HG02870 (cell line): ENCODE measurements around the gene RND1.

Experiments used
- ATAC-seq: cut with Tn5 transposase; IDR thresholded peaks from one replicate; pipeline ENCODE4 v1.9.1; 2021; ENCODE audit warnings: mild to moderate bottlenecking, moderate library complexity; ENCODE audit not compliant: unreplicated experiment

The RND1 gene

DNA sequence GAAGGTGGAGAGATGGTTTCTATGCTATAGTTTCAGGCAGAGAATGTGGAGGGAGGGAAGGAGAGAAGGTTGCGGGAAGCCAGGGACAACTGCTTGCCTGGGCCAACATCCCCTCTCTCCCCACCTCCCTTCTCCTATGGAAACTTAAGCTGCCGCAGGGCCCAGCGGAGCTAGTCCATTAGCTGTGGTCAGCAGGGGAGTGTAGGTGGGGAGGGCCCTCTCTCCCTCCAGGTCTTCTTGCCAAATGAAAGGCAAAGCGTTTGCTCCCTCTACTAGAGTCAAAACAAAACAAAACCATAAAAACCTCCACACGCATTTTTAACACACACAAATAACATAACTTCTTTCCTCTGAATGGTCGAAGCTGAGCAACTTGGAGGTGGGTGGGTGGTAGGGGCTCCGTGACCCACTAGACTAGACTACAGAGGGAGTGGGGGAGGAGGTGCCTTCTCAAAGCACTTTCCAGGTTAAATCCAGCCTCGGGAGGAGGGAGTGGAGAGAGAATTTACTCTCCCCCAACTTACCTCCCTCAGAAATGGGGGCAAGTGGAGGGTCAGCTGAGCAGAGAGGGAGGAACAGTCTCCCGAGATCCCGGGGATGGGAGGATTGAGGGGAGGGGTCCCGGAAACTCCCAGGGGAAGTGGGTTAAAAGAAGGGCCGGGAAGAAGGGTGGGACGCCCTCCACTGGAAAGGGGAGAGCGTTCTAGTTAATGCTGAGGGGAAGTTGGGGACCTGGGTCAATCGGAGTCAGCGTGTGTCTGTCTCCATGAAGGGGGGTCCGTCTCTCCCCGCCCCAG, 52.0 kb downstream of the RND1 start:
- no peak for ATAC-seq

DNA sequence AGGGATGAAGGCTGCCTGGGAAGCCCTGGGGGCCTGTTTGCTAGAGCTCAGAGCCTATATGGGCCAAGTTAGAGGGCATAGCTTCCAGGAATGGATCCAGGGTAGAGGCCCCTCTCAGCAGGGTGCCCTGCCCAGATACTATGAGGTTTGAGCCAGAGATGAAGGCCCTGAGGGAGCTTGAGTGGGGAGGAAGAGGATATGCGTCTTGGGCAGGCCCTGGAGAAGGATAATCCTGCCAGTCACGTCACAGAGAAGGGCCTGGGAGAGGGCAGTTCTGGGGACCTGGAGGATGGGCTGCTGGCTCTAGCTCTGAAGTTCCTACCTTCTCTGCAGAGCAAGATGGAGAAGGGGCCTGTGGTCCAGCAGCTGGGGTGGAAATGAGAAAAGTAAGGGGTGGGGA, 53.3 kb downstream of the RND1 start:
- ATAC-seq = no peak

GRCh38 chr12:48811437-48812090, 54.1 kb downstream of the RND1 start:
- ATAC-seq = no peak

GRCh38 chr12:48810903-48811431, 54.7 kb downstream of the RND1 start:
- no peak for ATAC-seq

DNA sequence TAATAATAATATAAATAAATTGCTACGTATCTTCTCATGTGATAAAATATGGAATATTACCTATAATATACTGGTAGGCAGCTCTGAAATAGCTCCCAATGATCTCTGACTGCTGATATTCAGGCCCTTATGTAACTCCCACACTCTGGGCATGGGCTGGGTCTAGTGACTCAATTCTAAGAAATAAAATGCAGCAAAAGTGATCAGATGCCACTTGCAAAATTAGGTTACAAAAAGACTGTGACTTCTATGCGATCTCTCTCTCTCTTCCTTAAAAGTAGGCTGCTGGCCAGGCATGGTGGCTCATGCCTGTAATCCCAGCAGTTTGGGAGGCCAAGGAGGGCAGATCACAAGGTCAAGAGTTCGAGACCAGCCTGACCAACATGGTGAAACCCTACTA, 57.7 kb downstream of the RND1 start:
- no peak for ATAC-seq
